Activated T-cell treated with anti-CD3 and anti-CD28 coated beads, Interleukin-2, amount 50 U/mL, for 4 hours (primary cell): Measurements from ENCODE around the gene RAX2. TPM values are rescaled to one million over a fixed set of nuclear protein-coding genes. Genes with fewer than 3 reads are reported as not detected.

Experiments used
- ATAC-seq, 2 donors: fragments of 200-7000 bp; cut with Tn5 transposase; one replicate each; pipeline ENCODE4 v1.10.0; 2021
- DNase-seq: peaks from one replicate; pipeline ENCODE4 v3.0.0-alpha.2; 2020
- H3K27me3 Mint-ChIP-seq: one replicate; pipeline ENCODE4 v1.8.0; 2021; ENCODE audit warnings: low read depth, mixed read lengths
- H3K36me3 Mint-ChIP-seq: one replicate; pipeline ENCODE4 v1.8.0; 2022; ENCODE audit warnings: mixed read lengths; ENCODE audit not compliant: insufficient read depth
- H3K4me1 Mint-ChIP-seq: one replicate; pipeline ENCODE4 v1.8.0; 2021; ENCODE audit warnings: low read depth, mixed read lengths
- H3K4me3 Mint-ChIP-seq: one replicate; pipeline ENCODE4 v1.8.0; 2021; ENCODE audit warnings: mild to moderate bottlenecking, moderate library complexity, mixed read lengths
- H3K9me3 Mint-ChIP-seq: one replicate; pipeline ENCODE4 v1.8.0; 2021; ENCODE audit warnings: mixed read lengths
- total RNA-seq, 3 donors: library from RNA; stranded (reverse); gene quantifications; one replicate each; pipeline ENCODE4 v1.2.1, GENCODE V29; 2021

RAX2 gene
- total RNA-seq, 3 donors from 2014 or later = not detected

DNA sequence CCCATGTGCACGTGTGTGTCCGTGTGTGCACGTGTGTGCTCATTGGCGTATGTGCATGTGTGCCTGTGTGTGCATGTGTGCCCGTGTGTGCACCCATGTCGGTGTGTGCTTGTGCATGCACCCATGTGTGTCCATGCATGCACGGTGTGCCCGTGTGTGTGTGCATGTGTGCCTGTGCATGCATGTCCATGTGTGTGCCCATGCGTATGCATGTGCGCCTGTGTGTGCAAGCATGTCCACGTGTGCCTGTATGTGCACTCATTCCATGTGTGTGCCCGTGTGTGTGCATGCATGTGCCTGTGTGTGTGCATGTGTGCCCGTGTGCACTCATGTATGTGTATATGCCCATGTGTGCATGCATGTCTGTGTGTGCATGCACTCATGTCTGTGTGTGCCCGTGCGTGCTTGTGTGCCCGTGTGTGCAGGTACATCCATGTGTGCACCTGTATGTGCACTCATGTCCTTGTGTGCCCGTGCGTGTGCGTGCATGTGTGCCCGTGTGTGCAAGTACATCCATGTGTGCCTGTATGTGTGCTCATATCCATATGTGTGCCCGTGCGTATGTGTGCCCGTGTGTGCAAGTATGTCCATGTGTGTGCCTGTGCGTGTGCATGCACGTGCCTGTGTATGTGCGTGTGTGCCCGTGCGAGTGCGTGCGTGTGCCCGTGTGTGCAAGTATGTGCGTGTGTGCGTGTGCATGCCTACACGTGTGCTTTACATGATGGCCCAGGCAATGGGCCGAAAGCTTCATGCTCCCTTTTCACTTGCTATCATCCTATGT lies 35.7 kb upstream of the RAX2 start:
- Mint-ChIP-seq H3K27me3 (no peaks in the 10 kb centered on the region), H3K36me3 (no peaks in the 10 kb centered on the region), H3K4me1 (peaks cover 38% of the 10 kb centered on the region), H3K4me3 (no peak overlapping the region), H3K9me3 (no peaks in the 10 kb centered on the region)
- no peak for ATAC-seq
- no peak for DNase-seq

DNA sequence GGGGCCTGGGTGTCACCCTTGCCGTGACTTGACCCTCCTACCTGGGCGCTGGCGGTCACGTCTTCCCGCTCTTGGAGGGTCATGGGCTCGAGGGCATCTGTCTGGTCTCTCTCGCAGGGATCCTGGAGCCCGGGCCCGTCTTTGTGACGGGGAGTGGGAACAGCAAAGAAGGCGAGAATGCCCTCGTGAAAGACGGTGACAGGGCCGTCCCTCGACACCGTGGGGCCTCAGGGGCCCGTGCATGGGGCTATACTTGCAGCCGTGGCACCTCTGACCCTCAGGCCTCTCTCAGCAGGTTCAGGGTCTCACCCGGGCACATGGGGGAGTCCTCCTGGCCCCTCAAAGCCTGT lies 35.1 kb upstream of the RAX2 start:
- Mint-ChIP-seq H3K4me1 (peaks cover 34% of the 10 kb centered on the region), H3K4me3 (no peak overlapping the region), H3K36me3 (no peaks in the 10 kb centered on the region), H3K9me3 (no peaks in the 10 kb centered on the region), H3K27me3 (no peaks in the 10 kb centered on the region)
- ATAC-seq (no peak), DNase-seq (no peak)

DNA sequence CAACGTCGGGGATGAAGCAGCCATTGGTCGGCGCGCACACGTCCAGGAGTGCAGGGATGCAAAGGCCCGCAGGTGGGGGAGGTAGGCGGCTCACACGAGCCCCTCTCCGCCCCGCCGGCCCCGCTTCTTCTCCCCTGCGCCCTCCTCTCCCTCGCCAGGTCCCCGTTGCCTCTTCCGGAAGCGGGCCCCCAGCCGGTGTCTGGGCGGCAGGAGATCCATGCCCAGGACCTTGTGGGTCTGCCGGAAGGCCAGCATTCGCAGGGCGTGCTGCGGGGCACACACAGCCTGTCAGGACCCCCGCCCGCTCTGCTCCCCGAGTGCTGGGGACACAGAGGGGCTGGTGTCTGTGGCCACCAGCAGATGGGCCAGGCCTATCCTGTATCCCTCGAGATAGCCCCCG lies 33.8 kb upstream of the RAX2 start:
- Mint-ChIP-seq H3K4me1 (peaks cover 34% of the 10 kb centered on the region), H3K36me3 (no peaks in the 10 kb centered on the region), H3K9me3 (no peaks in the 10 kb centered on the region), H3K4me3 (no peak overlapping the region), H3K27me3 (no peaks in the 10 kb centered on the region)
- DNase-seq (no peak), ATAC-seq (no peak)

DNA sequence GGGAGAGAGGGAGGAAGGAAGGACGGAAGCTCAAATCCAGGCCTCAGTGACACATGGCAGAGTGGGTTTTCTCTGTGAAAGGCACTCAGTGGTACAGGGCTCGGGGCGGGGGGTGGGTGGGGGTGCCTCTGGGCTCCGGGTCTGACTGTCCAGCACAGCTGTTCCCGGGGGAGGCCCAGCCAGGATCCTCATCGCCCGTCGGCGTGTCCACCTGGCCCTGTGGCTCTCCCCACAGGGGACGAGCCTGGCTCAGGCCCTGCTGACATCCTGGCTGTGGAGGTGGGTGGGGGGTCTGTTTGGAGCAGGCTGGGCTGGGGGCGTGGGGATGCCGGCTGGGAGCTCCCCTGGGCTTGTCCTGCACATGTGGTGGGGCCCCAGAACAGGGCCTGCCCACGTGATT lies 32.4 kb upstream of the RAX2 start:
- no peak for ATAC-seq
- H3K9me3 Mint-ChIP-seq = no peaks in the 10 kb centered on the region
- H3K36me3 Mint-ChIP-seq = no peaks in the 10 kb centered on the region
- peaks cover 35% of the 10 kb centered on the region for H3K4me1 Mint-ChIP-seq
- DNase-seq = no peak
- H3K27me3 Mint-ChIP-seq = no peaks in the 10 kb centered on the region
- H3K4me3 Mint-ChIP-seq = no peak overlapping the region

DNA sequence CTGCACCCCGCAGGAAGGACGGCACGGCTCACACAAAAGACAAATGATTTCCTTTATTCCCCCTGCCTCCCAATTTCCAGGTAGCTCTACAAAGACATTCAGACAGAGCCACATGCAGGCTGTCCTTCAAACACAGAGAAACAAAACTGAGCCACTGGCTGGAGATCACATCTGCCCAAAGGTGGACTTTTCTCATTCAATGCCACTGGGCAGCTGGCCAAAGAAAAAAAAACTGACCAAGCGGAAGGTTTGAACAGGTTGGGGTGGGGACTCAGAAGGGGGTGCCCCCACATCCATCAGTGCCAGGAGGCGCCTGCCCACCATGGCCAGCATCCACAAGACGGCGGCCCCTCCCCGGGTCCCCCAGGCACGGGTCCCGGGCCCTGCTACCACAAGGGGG lies 32.0 kb upstream of the RAX2 start:
- DNase-seq (no peak), ATAC-seq (no peak)
- Mint-ChIP-seq H3K4me3 (no peak overlapping the region), H3K27me3 (no peaks in the 10 kb centered on the region), H3K9me3 (no peaks in the 10 kb centered on the region), H3K36me3 (no peaks in the 10 kb centered on the region), H3K4me1 (peaks cover 39% of the 10 kb centered on the region)

DNA sequence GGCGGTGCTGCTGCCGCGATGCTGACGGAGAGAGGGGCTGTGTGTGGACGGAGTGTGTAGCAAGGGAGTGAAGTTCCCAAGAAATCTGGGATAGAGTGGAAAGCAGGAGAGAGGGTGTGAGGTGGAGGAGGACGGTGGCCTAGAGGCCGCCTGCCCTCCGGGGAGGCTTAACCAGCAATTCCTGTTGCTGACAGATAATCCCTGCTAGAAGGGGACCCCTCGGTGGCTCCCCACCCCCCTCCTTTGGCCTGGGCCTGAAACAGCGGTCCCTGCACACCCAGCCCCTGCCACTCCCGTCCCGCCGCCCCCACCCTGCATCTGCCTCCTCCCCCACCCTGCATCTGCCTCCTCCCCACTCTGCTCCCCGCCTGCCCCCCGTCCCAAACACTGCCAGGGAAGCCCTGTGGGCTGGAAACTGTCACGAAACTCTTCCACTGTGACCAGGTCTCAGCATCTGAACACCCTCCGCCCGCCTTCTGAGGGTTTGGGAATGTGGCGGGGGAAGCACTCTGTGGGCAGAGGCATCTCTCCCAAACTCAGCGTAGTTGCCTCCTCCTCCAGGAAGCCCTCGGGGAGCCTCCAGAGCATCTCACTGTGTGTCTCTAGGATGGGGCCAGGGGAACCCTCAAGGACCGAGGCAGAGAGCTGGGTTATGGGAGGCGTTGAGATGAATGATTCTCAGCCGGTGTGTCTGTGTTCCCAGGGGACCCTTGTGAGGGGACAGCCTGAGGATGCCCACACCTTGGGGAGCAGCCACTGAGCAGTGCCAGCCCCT lies 31.3 kb upstream of the RAX2 start:
- Mint-ChIP-seq H3K9me3 (no peaks in the 10 kb centered on the region), H3K4me1 (peaks cover 40% of the 10 kb centered on the region), H3K4me3 (no peak overlapping the region), H3K27me3 (no peaks in the 10 kb centered on the region), H3K36me3 (no peaks in the 10 kb centered on the region)
- ATAC-seq (no peak), DNase-seq (no peak)

DNA sequence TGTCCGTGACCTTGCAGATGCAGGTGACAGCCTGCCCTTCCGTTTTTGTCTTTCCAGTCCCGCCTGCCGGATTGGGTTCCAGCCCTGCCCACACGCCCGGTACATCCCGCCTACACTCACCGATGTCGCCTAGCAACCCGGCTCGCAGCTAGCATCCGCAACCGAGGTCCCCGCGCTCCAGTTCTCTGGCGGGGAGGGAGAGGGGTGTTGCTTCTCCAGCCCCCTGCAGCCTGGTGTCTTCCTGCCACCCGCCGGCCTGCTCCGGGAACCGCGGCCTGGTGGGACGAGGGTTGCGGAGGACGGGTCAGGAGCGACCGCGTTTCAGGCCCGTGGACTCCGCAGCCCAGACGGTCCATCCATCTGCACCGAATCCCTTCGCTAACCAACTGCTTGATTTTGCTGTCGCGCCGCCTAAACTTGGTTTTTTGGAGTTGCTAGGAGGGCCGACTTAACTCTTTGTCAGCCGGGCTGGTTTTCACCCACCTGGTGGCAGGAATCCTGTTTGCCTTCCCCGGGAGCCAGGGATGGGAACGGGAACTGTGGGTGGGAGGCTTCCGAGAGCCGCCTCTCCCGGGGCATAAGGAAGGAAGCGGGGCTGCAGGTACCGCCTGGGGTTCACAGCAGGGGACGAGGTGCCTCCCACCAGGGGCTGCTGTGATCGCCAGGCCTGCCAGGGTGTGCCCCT lies 29.5 kb upstream of the RAX2 start:
- ATAC-seq = peak; percentile 64
- H3K4me1 Mint-ChIP-seq = peaks cover 29% of the 10 kb centered on the region
- H3K27me3 Mint-ChIP-seq = no peaks in the 10 kb centered on the region

DNA sequence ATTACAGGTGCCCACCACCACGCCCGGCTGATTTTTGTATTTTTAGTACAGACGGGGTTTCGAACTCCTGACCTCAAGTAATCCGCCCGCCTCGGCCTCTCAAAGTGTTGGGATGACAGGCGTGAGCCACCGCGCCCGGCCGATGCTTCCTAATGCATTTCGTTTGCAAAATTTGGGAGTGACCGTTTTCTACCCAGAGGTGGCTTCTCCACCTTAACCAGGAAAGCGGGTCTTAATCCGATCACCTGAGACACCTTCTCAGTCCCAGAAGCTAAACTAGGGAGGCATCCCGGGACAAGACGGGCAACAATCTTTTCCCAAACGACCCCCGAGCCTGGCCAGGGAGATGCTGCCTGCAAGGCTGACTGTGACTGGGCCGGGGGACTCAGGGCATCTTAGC lies 29.0 kb upstream of the RAX2 start:
- Mint-ChIP-seq H3K9me3 (peaks cover 8% of the 10 kb centered on the region), H3K4me1 (peaks cover 28% of the 10 kb centered on the region), H3K36me3 (peaks cover 2% of the 10 kb centered on the region), H3K4me3 (peak overlapping the region; percentile 61), H3K27me3 (no peaks in the 10 kb centered on the region)
- no peak for DNase-seq
- ATAC-seq = no peak

More for the DNA sequence above, 29.5 kb upstream of the RAX2 start:
- peaks cover under 1% of the 10 kb centered on the region for H3K36me3 Mint-ChIP-seq
- peak; percentile 62 for DNase-seq
- H3K9me3 Mint-ChIP-seq = peaks cover 5% of the 10 kb centered on the region
- peak overlapping the region; percentile 61 for H3K4me3 Mint-ChIP-seq

DNA sequence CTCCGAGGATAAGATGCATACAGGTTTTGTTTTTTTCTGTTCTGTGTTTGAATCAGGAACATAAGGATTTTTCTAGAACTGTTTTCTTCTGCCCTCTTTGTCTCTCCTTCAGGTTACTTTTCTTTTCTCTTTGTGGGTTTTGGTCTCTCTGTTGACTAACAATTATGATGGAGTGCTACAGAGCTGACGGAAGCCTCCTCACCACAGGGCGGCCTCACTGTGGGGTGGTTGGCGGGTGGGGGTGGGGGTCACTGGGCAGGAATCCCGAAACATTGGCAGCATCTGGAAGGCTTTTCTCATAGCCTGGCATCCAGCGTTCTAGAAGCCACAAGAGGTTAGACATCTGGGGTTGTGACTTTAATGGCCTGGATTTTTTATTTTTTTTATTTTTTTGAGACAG lies 26.1 kb upstream of the RAX2 start:
- DNase-seq (no peak), ATAC-seq (peak; percentile 73 to 81)
- Mint-ChIP-seq H3K27me3 (no peaks in the 10 kb centered on the region), H3K36me3 (peaks cover 2% of the 10 kb centered on the region), H3K9me3 (peaks cover 8% of the 10 kb centered on the region), H3K4me1 (peaks cover 22% of the 10 kb centered on the region), H3K4me3 (peak overlapping the region; percentile 0)

DNA sequence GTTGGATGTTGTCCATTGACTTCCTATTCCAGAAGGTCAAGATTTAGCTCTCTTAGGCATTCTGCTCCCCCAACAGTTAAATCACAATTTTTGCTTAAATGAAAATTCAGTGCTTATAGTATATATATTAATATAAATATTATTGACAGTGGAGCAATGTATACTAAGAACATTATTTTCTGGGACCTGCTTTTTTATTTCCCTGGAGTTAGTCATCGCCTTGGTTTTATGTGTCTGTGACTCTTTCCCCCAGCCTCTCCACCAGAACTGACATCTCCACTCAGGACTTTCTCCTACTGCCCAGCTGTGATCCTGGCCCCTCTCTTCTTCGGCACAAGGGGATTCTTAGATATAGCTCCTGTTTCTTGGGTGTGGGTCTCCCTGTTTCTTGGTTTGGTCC lies 24.3 kb upstream of the RAX2 start:
- H3K36me3 Mint-ChIP-seq = peaks cover 2% of the 10 kb centered on the region
- peaks cover 8% of the 10 kb centered on the region for H3K9me3 Mint-ChIP-seq
- ATAC-seq = no peak
- peaks cover 18% of the 10 kb centered on the region for H3K4me1 Mint-ChIP-seq
- H3K4me3 Mint-ChIP-seq = no peak overlapping the region
- no peaks in the 10 kb centered on the region for H3K27me3 Mint-ChIP-seq
- DNase-seq = no peak

DNA sequence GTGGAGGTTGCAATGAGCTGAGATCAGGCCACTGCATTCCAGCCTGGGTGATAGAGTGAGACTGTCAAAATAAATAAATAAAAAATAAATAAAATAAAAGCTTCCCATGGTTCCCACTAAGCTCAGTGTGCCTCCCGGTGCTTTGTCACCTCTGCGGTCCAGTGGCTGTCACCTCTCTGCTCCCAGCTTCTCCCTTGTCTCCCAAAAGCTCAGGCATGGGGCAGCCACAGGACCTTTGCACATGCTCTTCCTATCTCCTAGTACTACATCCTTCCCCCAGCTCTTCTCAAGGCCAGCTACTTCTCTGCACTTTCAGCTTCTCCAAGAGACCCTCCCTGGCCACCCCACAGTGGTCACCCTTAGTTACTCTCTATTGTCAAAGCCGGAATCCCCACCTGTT lies 21.8 kb upstream of the RAX2 start:
- DNase-seq (no peak), ATAC-seq (no peak)
- Mint-ChIP-seq H3K36me3 (peaks cover 2% of the 10 kb centered on the region), H3K9me3 (peaks cover 8% of the 10 kb centered on the region), H3K27me3 (no peaks in the 10 kb centered on the region), H3K4me3 (no peak overlapping the region), H3K4me1 (peaks cover 10% of the 10 kb centered on the region)

DNA sequence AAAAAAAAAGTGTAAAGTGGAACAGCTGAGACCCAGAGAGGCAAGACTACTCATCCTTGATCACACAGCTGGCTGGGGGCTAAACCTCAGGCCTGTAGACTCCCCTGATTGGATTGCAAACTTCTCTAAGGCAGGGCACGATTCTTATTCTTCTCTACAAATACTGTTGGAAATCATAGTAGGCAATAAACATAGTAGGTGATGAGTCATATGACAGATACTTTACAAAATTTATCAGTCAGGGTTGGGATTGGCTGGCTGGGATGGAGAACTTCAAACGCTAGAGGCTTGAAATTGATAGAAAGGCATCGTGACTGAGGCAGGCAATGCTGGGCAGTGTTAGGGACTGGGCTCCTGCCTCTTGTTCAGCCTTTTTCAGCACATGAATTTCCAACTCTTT lies 20.1 kb upstream of the RAX2 start:
- ATAC-seq = no peak
- Mint-ChIP-seq H3K4me1 (peaks cover 6% of the 10 kb centered on the region), H3K4me3 (no peak overlapping the region), H3K36me3 (peaks cover 2% of the 10 kb centered on the region), H3K27me3 (no peaks in the 10 kb centered on the region), H3K9me3 (peaks cover 8% of the 10 kb centered on the region)
- DNase-seq = no peak

DNA sequence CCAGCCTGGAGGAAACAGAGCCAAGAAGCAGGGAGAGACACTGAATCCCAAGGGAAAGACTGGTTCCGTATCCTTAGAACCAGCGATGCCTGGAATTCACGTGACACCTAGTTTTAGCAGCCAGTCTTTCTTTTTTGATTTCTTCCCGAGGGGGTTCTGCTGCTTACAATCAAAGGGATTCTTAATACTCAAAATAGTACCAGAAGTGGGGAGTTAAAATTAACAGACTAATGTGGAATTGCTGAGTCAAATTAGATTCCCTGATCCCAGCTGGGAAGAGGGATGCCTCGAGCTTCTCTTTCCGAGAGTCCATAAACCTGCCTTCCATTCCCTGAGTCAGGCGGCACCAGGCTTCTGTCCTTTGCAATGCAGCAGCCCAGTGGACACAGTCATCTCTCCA lies 18.9 kb upstream of the RAX2 start:
- ATAC-seq (no peak), DNase-seq (no peak)
- no peaks in the 10 kb centered on the region for H3K9me3 Mint-ChIP-seq
- no peaks in the 10 kb centered on the region for H3K27me3 Mint-ChIP-seq
- H3K4me1 Mint-ChIP-seq = peaks cover 8% of the 10 kb centered on the region
- no peak overlapping the region for H3K4me3 Mint-ChIP-seq
- H3K36me3 Mint-ChIP-seq = no peaks in the 10 kb centered on the region

DNA sequence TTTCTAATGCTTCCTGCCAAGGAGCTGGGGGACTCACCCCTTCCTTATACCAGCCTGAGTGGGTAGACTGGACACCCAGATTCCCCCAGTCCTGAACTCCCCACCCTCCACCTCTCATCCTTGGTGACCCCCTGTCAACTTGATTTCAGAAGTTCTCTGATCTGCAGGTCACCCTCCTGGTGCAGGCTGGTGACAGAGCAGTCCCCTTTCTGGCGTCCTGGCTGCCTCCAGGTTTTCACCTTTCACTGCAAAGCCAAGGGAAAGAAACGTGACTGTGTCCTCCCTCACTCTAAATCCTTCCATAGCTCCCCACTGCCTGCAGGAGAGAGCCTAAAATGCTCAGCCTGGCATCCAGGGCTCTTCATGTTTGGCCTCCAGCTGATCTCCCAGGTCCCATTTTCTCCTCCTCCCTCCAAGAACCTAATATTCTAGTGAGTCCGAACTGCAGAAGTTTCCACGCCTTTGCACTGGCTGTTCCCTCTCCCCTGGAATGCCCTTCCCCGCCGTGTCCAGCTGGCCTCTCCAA lies 18.2 kb upstream of the RAX2 start:
- Mint-ChIP-seq H3K27me3 (peaks cover 3% of the 10 kb centered on the region), H3K4me1 (peaks cover 8% of the 10 kb centered on the region), H3K4me3 (no peak overlapping the region), H3K36me3 (no peaks in the 10 kb centered on the region), H3K9me3 (no peaks in the 10 kb centered on the region)
- no peak for ATAC-seq
- DNase-seq = no peak
